ENCODE measurements around the gene MAP9.
"Not testable (repeated sequence)": the region's sequence is repeated elsewhere in the genome, so short reads cannot be mapped to it uniquely, and the experiment has no call there.

The MAP9 gene

DNA sequence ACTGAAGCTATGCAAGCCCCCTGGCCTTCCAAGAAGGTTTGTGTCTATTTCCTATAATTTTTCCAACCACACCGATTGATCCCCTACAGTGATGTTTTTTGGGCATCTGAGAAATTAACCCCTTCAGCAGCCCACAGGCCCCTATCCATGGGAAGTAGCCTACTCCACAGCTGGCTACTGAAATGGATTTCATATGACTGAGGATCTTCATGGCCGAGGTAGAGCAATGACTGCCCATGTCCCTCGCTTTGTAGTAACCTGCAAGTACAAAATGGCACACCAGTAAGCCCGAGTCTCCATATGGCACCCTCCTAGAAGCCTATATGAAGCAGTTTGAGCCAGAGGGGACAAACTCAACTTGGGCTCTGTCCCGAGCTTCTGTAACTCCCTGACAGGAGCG lies 36.8 kb downstream of the MAP9 start:
- Histone ChIP-seq H3K36me3 (ENCODE audit: insufficient read depth, low read length) (no peaks in the 10 kb centered on the region), H3K4me1 (ENCODE audit: control insufficient read depth, insufficient read depth, low read length) (peaks cover 4% of the 10 kb centered on the region), H3K4me2 (ENCODE audit: low read length) (no peak overlapping the region), H3K9me3 (replicated peaks; ENCODE audit: low read length) (no peaks in the 10 kb centered on the region), H3K9ac (ENCODE audit: low read depth, low read length) (no peak overlapping the region), H3K4me3 (ENCODE audit: low read length) (no peak overlapping the region), H3K27me3 (ENCODE audit: control insufficient read depth, insufficient read depth, low read length) (no peaks in the 10 kb centered on the region)

DNA sequence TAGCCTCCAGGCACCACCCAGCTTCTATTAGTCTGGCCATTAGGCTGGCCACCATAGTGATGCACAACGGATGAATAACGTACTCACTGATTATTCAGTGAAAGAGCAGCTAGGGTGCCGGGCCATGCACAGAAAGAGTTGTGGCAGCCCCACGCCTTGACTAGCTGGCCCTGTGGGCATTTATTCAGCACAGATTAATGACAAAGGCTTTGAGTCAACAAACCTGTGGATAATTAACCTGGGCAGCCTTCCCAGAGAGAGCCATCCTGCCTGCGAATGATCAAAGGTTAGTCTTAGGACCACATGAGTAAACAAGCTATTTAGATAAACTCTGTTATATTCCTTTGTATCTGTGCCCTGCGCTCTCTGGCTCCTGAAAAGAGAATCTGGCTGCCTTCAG lies 37.2 kb downstream of the MAP9 start:
- H3K4me1 ChIP-seq (ENCODE audit: control insufficient read depth, insufficient read depth, low read length): peaks cover 4% of the 10 kb centered on the region

GRCh38 chr4:155338196-155338595 lies 38.6 kb downstream of the MAP9 start:
- Histone ChIP-seq H3K4me3 (ENCODE audit: low read length) (no peak overlapping the region), H3K36me3 (ENCODE audit: insufficient read depth, low read length) (no peaks in the 10 kb centered on the region), H3K27me3 (ENCODE audit: control insufficient read depth, insufficient read depth, low read length) (no peaks in the 10 kb centered on the region), H3K9ac (ENCODE audit: low read depth, low read length) (no peak overlapping the region), H3K4me1 (ENCODE audit: control insufficient read depth, insufficient read depth, low read length) (peaks cover 4% of the 10 kb centered on the region), H3K4me2 (ENCODE audit: low read length) (no peak overlapping the region), H3K9me3 (replicated peaks; ENCODE audit: low read length) (no peaks in the 10 kb centered on the region)

More for the DNA sequence above, 37.2 kb downstream of the MAP9 start:
- Histone ChIP-seq H3K27me3 (ENCODE audit: control insufficient read depth, insufficient read depth, low read length) (no peaks in the 10 kb centered on the region), H3K4me2 (ENCODE audit: low read length) (no peak overlapping the region), H3K4me3 (ENCODE audit: low read length) (no peak overlapping the region), H3K9me3 (replicated peaks; ENCODE audit: low read length) (no peaks in the 10 kb centered on the region), H3K36me3 (ENCODE audit: insufficient read depth, low read length) (no peaks in the 10 kb centered on the region), H3K9ac (ENCODE audit: low read depth, low read length) (no peak overlapping the region)

DNA sequence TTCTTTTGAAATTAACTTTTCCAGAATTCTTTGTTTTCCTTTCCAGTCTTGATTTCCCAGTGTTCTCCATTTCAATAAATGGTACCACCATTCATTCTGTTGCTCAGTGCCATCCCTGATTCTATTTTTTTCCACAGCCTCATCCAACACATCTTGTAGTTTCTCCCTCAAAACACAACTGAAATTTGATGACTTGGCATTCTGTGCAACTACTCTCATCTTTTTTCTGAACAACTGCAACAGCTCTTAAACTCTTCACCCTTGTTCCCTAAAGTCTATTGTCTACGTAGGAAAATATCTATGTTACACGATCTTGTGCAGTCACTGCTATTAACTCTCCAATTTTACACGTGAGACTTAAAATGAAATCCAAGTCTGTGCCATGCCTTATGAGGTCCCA lies 40.5 kb downstream of the MAP9 start:
- Histone ChIP-seq H3K9me3 (replicated peaks; ENCODE audit: low read length) (no peaks in the 10 kb centered on the region), H3K27me3 (ENCODE audit: control insufficient read depth, insufficient read depth, low read length) (no peaks in the 10 kb centered on the region), H3K36me3 (ENCODE audit: insufficient read depth, low read length) (no peaks in the 10 kb centered on the region), H3K4me1 (ENCODE audit: control insufficient read depth, insufficient read depth, low read length) (no peaks in the 10 kb centered on the region), H3K4me2 (ENCODE audit: low read length) (no peak overlapping the region), H3K4me3 (ENCODE audit: low read length) (no peak overlapping the region), H3K9ac (ENCODE audit: low read depth, low read length) (no peak overlapping the region)

DNA sequence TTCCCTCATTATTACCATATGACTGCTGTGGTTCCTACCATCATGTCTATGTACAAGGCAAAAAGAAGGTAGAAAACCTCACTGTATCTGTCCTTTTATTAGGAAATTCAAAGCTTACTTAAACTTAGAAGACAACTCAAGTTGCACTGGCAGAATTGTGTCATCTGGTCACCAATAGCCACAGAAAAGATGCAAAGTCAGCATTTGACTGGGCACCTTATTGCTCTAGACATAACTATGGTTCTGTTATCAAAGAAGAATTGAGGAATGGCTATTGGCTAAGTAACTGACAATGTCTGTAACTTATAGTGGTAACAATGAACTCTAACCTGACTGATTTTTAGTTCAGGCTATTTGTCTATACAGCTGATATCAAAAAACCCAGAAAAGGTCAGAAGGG lies 45.3 kb downstream of the MAP9 start:
- Histone ChIP-seq H3K9me3 (replicated peaks; ENCODE audit: low read length) (no peaks in the 10 kb centered on the region), H3K4me1 (ENCODE audit: control insufficient read depth, insufficient read depth, low read length) (no peaks in the 10 kb centered on the region), H3K4me2 (ENCODE audit: low read length) (no peak overlapping the region), H3K4me3 (ENCODE audit: low read length) (no peak overlapping the region), H3K36me3 (ENCODE audit: insufficient read depth, low read length) (no peaks in the 10 kb centered on the region), H3K27me3 (ENCODE audit: control insufficient read depth, insufficient read depth, low read length) (no peaks in the 10 kb centered on the region), H3K9ac (ENCODE audit: low read depth, low read length) (no peak overlapping the region)

DNA sequence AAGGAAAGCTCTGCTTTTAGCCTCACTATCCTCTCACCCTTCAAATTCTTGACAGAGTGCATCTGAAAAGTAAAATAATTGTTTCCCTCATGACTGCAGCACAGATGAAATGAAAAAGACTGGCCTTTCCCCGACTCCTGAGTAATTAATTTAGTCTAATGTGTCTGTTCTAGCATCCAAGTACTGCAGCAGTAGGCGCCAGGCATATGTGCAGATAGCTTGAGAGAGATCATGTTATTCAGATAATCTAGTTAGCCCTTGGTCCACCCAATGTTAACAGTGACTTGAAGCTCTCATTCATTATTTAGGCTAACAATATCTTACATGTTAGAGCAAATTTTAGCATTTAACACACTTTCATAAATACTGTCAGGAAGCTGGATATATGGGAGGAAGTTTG lies 54.0 kb downstream of the MAP9 start:
- Histone ChIP-seq H3K9me3 (replicated peaks; ENCODE audit: low read length) (no peaks in the 10 kb centered on the region), H3K4me3 (ENCODE audit: low read length) (no peak overlapping the region), H3K36me3 (ENCODE audit: insufficient read depth, low read length) (no peaks in the 10 kb centered on the region), H3K9ac (ENCODE audit: low read depth, low read length) (no peak overlapping the region), H3K27me3 (ENCODE audit: control insufficient read depth, insufficient read depth, low read length) (no peaks in the 10 kb centered on the region), H3K4me1 (ENCODE audit: control insufficient read depth, insufficient read depth, low read length) (no peaks in the 10 kb centered on the region), H3K4me2 (ENCODE audit: low read length) (no peak overlapping the region)

- H3K36me3 ChIP-seq (ENCODE audit: insufficient read depth, low read length): no peaks in the 10 kb centered on the region
- no peak overlapping the region for H3K4me2 ChIP-seq (ENCODE audit: low read length)
Measured at GRCh38 chr4:155321006-155321405, 55.8 kb downstream of the MAP9 start.

GRCh38 chr4:155319516-155319915 lies 57.2 kb downstream of the MAP9 start:
- Histone ChIP-seq H3K4me3 (ENCODE audit: low read length) (no peak overlapping the region), H3K9me3 (replicated peaks; ENCODE audit: low read length) (no peaks in the 10 kb centered on the region), H3K4me2 (ENCODE audit: low read length) (no peak overlapping the region), H3K4me1 (ENCODE audit: control insufficient read depth, insufficient read depth, low read length) (no peaks in the 10 kb centered on the region), H3K9ac (ENCODE audit: low read depth, low read length) (no peak overlapping the region), H3K27me3 (ENCODE audit: control insufficient read depth, insufficient read depth, low read length) (no peaks in the 10 kb centered on the region), H3K36me3 (ENCODE audit: insufficient read depth, low read length) (no peaks in the 10 kb centered on the region)

More at GRCh38 chr4:155321006-155321405, 55.8 kb downstream of the MAP9 start:
- H3K4me3 ChIP-seq (ENCODE audit: low read length): no peak overlapping the region
- no peaks in the 10 kb centered on the region for H3K4me1 ChIP-seq (ENCODE audit: control insufficient read depth, insufficient read depth, low read length)
- no peaks in the 10 kb centered on the region for H3K27me3 ChIP-seq (ENCODE audit: control insufficient read depth, insufficient read depth, low read length)
- no peaks in the 10 kb centered on the region for H3K9me3 ChIP-seq (replicated peaks; ENCODE audit: low read length)
- H3K9ac ChIP-seq (ENCODE audit: low read depth, low read length): no peak overlapping the region

- not testable (repeated sequence) for H3K9ac ChIP-seq (ENCODE audit: low read depth, low read length); H3K4me2 ChIP-seq (ENCODE audit: low read length); H3K9me3 ChIP-seq (replicated peaks; ENCODE audit: low read length); H3K4me3 ChIP-seq (ENCODE audit: low read length); H3K27me3 ChIP-seq (ENCODE audit: control insufficient read depth, insufficient read depth, low read length); H3K36me3 ChIP-seq (ENCODE audit: insufficient read depth, low read length); H3K4me1 ChIP-seq (ENCODE audit: control insufficient read depth, insufficient read depth, low read length)
Measured at GRCh38 chr4:155312027-155312426, 64.7 kb downstream of the MAP9 start.

DNA sequence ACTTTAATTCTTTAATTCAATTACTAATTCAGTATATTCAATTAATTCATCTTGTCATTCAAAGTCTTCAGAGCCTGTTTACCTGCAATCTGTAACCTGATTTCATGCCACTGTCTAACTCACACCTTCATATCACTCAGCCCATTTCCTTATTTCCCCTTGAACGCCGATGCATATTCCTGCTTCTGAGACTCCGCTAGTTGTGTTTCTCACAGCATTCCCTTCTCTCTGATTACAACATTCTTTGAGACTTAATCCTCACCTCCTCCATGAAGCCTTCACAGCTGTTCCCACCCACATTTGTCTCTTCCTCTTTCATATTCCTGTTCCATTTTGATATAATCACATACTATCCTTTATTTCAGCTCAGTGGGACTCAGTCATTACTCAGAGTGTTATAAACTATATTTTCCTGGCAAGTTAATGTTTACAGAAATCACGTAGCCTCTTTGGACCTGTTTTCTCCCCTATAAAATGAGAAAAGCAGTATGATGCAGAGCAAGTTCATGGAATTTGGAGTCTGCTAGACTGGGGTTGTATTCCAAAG lies 69.0 kb downstream of the MAP9 start:
- Histone ChIP-seq H3K36me3 (ENCODE audit: insufficient read depth, low read length) (no peaks in the 10 kb centered on the region), H3K4me2 (ENCODE audit: low read length) (no peak overlapping the region), H3K4me3 (ENCODE audit: low read length) (no peak overlapping the region), H3K4me1 (ENCODE audit: control insufficient read depth, insufficient read depth, low read length) (no peaks in the 10 kb centered on the region), H3K9ac (ENCODE audit: low read depth, low read length) (no peak overlapping the region), H3K9me3 (replicated peaks; ENCODE audit: low read length) (no peaks in the 10 kb centered on the region), H3K27me3 (ENCODE audit: control insufficient read depth, insufficient read depth, low read length) (peaks cover 2% of the 10 kb centered on the region)

DNA sequence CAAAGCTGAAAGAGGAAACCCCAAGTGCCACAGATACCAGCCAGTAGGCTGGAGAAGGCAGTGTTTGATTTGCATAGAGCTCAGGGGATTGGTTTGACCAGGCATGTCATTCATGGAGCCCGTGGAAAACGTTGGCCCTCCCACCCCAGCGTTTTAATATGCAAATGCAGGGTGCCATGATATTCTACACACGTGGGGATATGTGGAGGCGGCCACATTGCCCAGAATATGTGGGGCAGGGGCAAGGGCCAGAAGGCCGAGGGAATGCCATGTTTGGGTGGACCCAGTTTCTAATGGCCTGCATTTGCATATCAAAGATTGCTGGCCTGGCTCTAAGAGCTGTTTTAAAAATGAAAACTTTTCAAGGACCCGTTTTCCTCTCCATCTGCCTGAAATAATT lies 71.1 kb downstream of the MAP9 start:
- Histone ChIP-seq H3K9me3 (replicated peaks; ENCODE audit: low read length) (no peaks in the 10 kb centered on the region), H3K4me3 (ENCODE audit: low read length) (no peak overlapping the region), H3K9ac (ENCODE audit: low read depth, low read length) (no peak overlapping the region), H3K36me3 (ENCODE audit: insufficient read depth, low read length) (no peaks in the 10 kb centered on the region), H3K4me2 (ENCODE audit: low read length) (no peak overlapping the region), H3K27me3 (ENCODE audit: control insufficient read depth, insufficient read depth, low read length) (peaks cover 2% of the 10 kb centered on the region), H3K4me1 (ENCODE audit: control insufficient read depth, insufficient read depth, low read length) (no peaks in the 10 kb centered on the region)

DNA sequence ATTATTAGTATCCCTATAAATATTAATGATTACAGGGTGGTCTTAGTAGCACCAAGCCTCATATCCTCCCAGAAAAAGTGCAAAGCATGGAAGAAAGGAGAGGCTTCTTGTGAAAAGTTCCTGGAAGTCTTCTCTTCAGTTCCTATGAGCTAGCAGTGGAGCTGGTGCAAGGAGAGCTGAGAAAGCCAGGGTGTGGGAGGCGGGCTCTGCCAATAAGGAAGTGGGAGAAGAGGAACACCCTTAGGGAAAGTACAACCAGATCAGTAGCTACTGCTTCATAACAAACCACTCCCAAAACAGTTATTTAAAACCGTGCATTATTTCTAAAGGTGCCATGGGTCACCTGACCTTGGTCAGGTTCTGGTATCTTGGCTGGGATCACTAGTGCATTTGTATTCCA lies 72.4 kb downstream of the MAP9 start:
- Histone ChIP-seq H3K4me2 (ENCODE audit: low read length) (no peak overlapping the region), H3K9ac (ENCODE audit: low read depth, low read length) (no peak overlapping the region), H3K4me1 (ENCODE audit: control insufficient read depth, insufficient read depth, low read length) (no peaks in the 10 kb centered on the region), H3K27me3 (ENCODE audit: control insufficient read depth, insufficient read depth, low read length) (no peaks in the 10 kb centered on the region), H3K9me3 (replicated peaks; ENCODE audit: low read length) (no peaks in the 10 kb centered on the region), H3K4me3 (ENCODE audit: low read length) (no peak overlapping the region), H3K36me3 (ENCODE audit: insufficient read depth, low read length) (no peaks in the 10 kb centered on the region)
